ENCODE results near the gene FUBP1. TPM values are rescaled to one million over a fixed set of nuclear protein-coding genes. Genes with fewer than 3 reads are reported as not detected.
"Not testable (repeated sequence)": the region's sequence is repeated elsewhere in the genome, so short reads cannot be mapped to it uniquely, and the experiment has no call there.

FUBP1 gene, protein sequence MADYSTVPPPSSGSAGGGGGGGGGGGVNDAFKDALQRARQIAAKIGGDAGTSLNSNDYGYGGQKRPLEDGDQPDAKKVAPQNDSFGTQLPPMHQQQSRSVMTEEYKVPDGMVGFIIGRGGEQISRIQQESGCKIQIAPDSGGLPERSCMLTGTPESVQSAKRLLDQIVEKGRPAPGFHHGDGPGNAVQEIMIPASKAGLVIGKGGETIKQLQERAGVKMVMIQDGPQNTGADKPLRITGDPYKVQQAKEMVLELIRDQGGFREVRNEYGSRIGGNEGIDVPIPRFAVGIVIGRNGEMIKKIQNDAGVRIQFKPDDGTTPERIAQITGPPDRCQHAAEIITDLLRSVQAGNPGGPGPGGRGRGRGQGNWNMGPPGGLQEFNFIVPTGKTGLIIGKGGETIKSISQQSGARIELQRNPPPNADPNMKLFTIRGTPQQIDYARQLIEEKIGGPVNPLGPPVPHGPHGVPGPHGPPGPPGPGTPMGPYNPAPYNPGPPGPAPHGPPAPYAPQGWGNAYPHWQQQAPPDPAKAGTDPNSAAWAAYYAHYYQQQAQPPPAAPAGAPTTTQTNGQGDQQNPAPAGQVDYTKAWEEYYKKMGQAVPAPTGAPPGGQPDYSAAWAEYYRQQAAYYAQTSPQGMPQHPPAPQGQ
- 100 to 1,000 TPM; 124 to 222 (median 175) TPM for polyA plus RNA-seq (ENCODE audit: insufficient read length in 10 of 10)
- long read RNA-seq, donor 1, partial matches to known transcripts: 99 of 101 reads
- long read RNA-seq, donor 1, other reads (novel, unspliced or antisense): 0 of 101 reads
- long read RNA-seq, donor 2, partial matches to known transcripts: 0 of 2 reads
- long read RNA-seq, donor 2, other reads (novel, unspliced or antisense): 0 of 2 reads
- long read RNA-seq, donor 3: 0 reads
- long read RNA-seq, donor 4, partial matches to known transcripts: 0 of 5 reads
- long read RNA-seq, donor 4, other reads (novel, unspliced or antisense): 0 of 5 reads
- long read RNA-seq, donor 5, partial matches to known transcripts: 27 of 28 reads
- long read RNA-seq, donor 5, other reads (novel, unspliced or antisense): 0 of 28 reads
- long read RNA-seq, donor 6, partial matches to known transcripts: 30 of 38 reads
- long read RNA-seq, donor 6, other reads (novel, unspliced or antisense): 0 of 38 reads
- long read RNA-seq, donor 7, partial matches to known transcripts: 67 of 103 reads
- long read RNA-seq, donor 7, other reads (novel, unspliced or antisense): 33 of 103 reads
- long read RNA-seq, donor 8, partial matches to known transcripts: 5 of 8 reads
- long read RNA-seq, donor 8, other reads (novel, unspliced or antisense): 0 of 8 reads
- long read RNA-seq, donor 9, partial matches to known transcripts: 0 of 1 reads
- long read RNA-seq, donor 9, other reads (novel, unspliced or antisense): 0 of 1 reads

DNA sequence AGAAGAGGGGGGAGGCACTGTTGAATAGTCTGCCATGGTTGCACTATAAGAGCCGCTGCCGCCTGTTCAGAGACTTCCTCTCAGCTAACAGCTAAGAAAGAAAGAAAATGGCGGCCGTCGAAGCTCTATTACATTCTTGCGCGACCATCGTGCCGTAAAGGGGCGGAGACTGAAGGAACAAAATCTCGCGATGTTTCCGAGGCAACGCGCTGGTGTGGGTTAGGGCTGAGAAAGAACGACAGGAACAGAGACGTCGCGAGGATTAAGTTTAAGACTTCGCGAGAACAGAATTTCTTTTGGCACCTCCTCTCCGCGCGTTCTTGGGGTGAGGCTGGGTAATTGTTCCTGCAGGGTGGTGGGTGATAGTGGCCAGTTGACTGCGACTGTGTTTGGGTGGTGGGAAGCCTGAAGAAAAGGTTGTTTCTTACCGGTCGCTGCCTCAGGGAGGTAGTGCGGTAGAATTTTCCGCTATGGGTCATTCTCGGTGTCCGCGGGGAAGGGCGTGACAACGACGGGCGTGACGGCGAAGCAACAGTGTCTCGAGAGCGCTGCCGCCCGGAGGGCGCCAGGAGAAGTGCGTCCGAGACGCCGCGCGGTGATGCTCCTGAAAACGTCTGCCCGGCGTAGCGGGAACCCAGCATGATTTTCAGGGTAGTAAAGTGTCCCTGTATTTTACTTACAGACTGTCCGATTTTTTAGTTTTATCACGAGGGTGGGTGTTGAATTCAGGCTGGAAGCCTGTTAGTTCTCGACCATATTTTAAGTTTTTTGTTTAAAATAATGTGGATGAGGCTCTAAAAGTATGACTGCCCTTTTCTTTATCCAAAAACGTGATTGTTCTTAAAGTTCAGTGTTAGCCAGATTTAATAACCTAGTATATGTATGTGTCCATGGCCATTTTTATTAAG is at the start of gene FUBP1:
Gene FUBP1, minus strand, starts transcription at position 104 of the 908 bp plus-strand sequence. Its CDS starts 68 bp downstream, at position 36.
- DNase-seq: peak; percentile 99

DNA sequence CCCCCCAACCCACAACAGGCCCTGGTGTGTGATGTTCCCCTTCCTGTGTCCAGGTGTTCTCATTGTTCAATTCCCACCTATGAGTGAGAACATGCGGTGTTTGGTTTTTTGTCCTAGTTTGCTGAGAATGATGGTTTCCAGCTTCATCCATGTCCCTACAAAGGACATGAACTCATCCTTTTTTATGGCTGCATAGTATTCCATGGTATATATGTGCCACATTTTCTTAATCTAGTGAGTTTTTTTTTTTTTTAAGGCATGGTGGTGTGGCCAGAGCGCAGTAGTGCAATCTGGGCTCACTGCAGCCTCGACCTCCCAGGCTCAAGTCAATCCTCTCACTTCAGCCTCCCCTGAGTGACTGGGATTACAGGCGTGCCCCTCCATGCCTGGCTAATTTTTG is 42.3 kb upstream of the FUBP1 start:
- DNase-seq: not testable (repeated sequence)

DNA sequence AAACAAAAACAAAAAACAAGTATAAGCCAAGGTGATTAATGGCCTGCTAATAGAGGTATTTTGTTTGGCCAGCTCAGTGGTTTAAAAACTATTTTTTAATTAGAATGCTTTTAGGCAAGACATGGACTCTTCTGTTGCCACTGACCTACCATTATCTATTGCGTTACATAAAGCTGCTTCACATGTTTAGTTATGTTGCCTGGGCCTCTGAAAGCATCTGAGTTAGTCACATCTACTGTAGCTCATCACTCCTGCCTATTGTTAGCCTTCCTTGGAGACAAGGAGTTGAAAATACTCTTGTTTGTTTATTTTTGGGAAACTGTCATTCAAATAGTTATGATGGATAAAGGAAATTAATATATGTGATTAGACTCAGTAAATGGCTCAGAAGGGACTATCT is 40.2 kb upstream of the FUBP1 start:
- no peak for DNase-seq

DNA sequence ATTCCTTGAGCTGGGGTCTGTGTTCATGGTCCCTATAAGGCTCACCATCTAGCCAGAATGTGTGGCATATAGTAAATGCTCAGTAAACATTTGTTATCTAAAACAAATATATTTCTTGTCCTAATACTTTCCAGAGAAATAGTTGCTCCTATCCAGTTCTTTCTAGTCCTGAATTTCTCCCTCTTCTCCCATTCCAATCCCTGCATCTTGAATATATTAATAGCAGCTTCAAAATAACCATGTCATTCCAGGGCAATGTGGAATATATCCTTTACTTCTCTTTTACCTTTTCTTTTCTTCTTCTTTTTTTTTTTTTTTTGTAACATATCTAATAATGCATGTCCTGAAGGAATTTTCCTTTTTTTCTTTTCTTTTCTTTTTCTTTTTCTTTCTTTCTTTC is 36.3 kb upstream of the FUBP1 start:
- DNase-seq: no peak

DNA sequence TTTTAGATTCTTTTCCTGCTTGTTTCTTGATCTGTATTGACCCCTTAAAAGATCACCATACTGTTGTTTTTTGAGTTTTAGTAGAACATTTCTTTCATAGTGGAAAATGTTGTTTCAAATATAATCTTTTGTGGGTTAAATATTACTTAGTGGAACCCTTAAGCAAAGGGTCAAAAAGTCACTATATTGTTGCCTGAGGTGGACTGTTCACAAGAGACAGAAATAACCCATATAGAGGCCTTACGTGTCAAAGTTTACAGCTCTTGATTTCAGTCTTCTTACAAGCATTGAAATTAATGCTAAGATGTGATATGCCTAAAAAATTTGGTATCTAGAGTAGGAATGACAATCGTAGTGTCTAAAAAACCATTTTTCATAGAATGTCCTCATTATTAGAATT is 32.2 kb upstream of the FUBP1 start:
- no peak for DNase-seq

DNA sequence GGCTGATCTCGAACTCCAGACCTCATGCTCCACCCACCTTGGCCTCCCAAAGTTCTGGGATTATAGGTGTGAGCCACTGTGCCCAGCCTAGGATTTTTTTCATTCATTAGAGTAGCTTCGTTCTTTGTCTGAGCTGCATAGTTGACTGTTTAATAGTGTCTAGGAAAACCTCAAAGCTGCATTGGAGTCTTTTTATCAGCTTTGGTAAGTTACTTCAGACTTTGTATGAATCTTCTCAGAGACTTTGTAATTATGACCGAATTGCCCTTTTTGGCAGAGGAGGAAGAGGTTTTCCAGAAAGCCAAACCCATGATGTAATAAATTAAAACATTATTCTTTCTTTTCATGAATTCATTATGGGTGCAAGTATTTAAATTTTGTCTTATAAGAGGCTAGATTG is 31.0 kb upstream of the FUBP1 start:
- DNase-seq: no peak

DNA sequence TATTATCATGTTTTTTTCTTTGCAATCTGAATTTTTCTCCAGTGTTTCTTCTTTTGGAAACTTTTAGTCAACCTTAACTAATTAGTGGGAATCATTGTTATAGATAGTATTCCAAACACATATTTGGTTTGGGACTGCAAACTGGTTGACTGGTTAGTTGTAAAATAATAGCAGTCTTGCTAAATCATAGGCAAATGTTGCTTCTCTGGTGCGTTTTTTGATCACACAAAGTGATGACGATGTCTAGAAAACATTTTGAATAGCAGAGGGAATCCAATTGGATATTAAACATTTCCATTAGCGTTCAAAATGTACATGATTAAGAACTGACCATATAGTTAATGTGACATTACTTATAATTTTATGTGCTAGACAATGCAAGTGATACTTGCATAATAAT is 30.4 kb upstream of the FUBP1 start:
- DNase-seq: no peak

DNA sequence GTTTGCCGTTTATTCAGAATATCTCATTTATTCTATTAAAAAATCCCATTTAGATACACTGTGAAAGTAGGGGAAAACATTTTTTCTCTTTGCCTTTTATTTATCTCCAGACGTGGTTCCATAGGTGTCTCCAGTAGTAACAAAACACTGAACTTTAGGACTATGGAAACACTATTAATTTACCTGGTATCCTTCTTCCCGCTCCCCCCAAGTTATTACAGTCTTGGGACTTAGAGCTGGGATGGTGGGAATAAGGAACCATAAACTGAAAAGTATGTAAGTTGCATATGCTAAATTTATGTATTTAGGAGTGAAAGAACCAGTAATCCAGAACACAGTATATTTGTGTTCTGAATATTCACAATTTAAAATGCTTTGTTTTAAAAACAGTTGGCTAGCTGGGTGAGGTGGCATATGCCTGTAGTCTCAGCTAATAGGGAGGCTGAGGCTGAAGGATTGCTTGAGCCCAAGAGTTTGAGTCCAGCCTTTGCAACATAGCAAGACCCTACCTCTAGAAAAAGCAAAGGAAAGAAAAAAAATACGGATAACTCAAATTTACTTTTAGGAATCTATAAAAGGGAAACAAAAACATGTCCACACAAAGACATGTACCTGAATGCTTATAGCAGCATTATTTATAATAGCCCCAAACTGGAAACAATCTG is 28.9 kb upstream of the FUBP1 start:
- DNase-seq: no peak

DNA sequence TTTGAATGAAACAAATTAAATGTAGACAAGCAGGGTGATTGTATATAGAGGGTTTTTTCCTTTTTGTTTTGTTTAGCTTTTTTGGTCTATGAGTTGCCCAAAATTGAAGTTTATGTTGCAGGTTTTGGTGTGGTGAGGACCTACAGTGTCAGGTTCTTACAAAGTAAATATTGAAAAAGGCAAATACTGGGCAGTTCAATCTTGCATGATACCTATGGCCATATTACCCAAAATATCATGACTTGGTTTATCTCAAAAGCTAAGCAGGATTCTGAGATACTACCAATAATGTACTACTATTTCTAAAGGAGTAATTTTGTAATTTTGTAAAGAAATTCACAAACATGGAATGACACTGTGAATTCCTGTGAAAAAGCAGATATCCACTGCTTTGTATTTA is 27.6 kb upstream of the FUBP1 start:
- peak in 1 of 3 donors; percentile 37 for DNase-seq

DNA sequence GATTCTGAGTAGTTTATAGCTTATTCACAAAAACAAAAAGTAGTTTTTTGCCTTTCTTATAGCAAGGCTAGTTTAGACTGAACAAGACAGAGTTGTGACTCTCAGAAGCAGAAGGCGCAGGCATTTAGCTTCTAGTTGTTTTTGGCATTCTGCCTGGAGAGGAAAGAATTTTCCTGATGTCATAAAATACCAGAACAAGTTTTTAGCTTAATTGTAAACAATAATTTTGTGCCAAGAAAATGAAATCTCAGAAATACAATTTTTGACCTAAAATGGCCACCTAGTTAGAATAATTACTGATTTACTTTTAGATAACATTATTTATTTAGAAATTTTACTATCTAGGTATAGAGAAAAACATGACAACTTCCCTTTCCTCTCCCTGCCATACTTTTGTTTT is 26.9 kb upstream of the FUBP1 start:
- DNase-seq: peak; percentile 89 to 93 (median 93)

DNA sequence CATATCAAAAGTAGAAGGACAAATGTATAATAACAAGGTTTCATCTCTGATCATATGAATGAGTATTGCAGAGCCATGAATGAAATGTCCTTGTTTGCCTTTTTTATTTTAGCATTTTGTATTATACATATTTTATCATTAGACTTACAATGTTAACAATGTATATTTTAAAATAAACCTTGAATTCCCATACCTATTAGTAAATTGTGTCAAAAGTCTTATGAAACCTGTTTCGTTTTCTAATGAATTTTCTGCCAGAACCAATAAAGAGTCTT is 26.5 kb upstream of the FUBP1 start:
- DNase-seq: peak in 2 of 3 donors; percentile 24 to 25

DNA sequence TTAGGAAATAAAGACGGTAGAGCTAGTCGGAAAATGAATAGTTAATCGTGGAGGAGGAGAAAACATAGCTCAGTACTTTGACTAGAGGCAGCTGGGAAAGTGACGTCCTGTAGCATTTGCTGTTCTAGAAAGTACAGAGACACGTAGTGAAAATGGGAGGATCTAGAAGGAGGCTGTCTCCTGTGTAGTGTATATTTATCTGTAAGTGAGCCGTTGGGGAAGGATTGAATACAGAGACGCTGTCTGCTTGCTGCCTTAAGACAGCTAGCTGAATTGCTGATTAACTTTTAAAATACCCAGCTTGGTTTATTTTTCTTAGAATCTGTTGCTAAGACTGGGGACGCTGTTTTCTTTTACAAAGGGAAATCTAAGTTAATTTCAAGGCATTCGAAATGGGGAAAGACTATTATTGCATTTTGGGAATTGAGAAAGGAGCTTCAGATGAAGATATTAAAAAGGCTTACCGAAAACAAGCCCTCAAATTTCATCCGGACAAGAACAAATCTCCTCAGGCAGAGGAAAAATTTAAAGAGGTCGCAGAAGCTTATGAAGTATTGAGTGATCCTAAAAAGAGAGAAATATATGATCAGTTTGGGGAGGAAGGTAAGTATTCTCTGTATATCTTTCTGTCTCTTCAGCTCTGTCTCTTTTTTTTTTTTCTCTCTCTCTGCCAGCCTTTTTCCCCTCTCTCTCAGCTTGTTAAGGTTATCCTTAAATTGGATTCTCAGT is 26.0 kb upstream of the FUBP1 start, which contains the start of gene DNAJB4:
Gene DNAJB4, plus strand, starts transcription at position 221 of the 729 bp plus-strand sequence. Its CDS starts 172 bp downstream, at position 393.
- peak; percentile 97 to 99 (median 98) for DNase-seq

DNA sequence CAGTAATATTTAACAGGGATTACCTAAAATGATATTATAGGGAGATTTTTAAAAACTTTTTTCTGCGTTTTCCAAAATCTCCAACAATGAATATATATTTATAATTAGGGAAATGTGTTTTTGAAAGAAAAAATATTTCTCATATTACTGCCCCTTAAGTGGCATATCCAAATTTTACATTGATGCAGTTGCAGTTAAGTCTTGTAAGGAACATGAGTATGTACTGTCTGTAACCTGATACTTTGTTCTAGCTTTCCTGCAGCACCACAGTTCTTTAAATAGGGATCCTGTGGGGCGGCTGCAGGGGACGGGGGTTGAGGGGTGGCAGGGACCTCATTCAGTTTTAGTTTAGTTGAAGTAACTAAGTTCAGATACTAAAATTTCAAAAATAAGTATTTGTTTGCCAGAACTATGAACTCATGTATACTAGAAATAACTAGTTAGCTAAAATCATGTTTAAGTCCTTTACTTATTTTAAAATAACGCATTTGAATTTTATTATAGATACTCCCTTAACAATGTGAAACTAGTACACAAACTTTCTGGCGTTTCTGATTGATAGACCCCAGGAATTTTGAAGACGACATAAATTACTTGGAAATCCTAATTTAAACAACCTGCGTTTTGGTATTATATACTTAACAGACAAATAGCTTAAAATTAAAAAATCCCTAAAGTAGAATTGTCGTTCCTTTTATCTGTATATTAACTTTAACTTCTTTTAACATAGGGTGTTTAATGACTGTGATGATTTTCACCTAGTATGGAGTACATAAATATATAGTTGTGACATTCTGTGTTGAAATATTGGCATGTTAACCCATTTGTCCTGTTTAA is 25.2 kb upstream of the FUBP1 start:
- peak; percentile 76 to 86 (median 84) for DNase-seq

DNA sequence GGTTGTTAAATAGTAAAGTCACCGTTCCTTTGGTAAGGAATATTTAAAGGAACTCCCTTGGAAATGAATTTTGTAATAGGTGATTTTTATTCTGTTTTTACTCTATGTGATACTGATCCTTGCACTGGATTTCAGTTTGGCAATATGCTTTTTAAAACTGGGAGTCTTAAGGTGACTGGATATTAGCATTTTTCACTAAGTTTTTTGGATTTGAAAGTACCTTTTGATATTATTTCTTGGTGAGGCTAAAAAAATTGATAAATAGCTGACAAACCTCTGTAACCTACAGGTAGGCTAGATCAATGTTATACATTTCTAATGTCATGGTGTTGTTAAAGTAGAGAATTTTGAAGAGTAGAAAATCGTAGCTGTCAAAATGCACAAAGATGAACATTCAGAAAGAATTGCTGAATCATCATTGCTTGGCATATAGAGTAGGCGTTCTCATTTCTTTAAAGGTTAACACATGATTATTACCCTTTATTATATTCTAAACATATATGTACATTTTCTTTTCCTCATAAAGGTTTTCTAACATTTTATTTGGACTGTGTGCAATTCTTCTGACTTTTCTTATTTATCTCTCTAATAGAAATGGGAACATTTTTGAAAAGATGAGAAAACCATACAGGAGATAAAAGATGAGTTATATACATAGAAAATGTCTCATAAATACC is 24.3 kb upstream of the FUBP1 start:
- no peak for DNase-seq

DNA sequence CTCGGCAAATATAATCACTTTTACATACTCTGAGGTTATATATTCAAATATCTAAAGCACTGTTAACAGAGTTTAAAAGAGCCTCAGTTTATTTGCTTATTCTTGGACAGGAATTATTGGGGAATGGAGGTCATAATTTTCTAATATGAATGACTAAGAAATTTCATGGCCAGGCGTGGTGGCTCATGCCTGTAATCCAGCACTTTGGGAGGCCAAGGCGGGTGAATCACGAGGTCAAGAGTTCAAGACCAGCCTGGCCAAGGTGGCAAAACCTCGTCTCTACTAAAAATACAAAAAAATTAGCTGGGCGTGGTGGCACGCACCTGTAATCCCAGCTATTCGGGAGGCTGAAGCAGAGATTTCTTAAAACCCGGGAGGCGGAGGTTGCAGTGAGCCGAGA is 21.7 kb upstream of the FUBP1 start:
- DNase-seq: not testable (repeated sequence)

DNA sequence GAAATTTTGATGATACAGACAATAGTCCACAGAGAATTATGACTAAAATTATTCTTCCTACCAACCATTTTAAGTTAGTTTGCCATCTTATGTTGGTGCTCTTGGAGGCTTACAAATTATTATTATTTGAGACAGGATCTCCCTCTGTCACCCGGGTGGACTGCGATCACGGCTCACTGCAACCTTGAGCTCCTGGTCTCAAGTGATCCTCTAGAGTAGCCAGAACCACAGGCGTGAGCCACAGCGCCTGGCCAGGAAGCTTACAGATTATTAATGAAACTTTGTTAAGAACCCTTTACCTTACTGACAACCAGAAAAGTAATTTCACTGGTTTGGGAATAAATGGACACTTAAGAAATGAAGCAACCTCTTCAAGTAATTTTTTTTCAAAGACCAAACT is 17.9 kb upstream of the FUBP1 start:
- DNase-seq: no peak

DNA sequence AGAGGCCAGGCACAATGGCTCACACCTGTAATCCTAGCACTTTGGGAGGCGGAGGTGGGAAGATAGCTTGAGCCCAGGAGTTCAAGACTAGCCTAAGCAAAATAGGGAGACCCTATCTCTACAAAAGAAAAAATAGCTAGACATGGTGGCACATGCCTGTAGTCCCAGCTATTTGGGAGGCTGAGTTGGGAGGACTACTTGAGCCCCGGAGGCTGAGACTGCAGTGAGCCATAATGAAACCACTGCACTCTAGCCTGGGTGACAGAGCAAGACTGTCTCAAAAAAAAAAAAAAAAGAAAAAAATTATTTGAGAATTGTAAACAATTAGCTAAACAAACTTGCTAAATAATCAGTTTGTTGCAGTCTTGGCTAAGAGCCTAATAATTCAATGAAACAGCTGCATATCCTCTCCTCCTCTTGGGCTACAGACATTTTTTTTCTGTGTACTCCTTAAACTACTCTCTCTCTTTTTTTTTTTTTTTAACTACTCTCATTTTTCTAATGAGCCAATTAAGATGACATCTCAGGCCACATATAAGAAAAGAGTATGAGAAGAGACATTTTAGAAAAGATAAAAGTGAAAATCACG is 15.3 kb upstream of the FUBP1 start:
- DNase-seq: no peak
